GM23338 (cell line): ENCODE results near the gene UFSP1. TPM values are rescaled to one million over a fixed set of nuclear protein-coding genes. Genes with fewer than 3 reads are reported as not detected.

ENCODE experiments used
- ATAC-seq: fragments of 200-7000 bp; cut with Tn5 transposase; 3 replicates; pipeline ENCODE4 v1.9.1; 2020
- DNase-seq: peaks from one replicate; pipeline ENCODE4 v3.0.0-alpha.2; 2015; ENCODE audit warnings: low spot score
- H2AFZ ChIP-seq: fragments of 200-600 bp; sonication (generic); 2 replicates; pipeline ENCODE4 v1.8.0; 2016; ENCODE audit warnings: antibody characterized with exemption, mild to moderate bottlenecking, moderate library complexity
- H3F3A ChIP-seq: fragments of 200-600 bp; sonication (generic); replicated peaks from 2 replicates; pipeline ENCODE4 v1.8.0; 2017; ENCODE audit warnings: antibody characterized with exemption, mixed run types, low read depth
- H3K27ac ChIP-seq: fragments of 200-600 bp; sonication (generic); 2 replicates; pipeline ENCODE4 v1.6.1; 2016; ENCODE audit warnings: low read depth
- H3K27me3 ChIP-seq: fragments of 200-600 bp; sonication (generic); 2 replicates; pipeline ENCODE4 v1.8.0; 2016; ENCODE audit warnings: mild to moderate bottlenecking, mixed run types, moderate library complexity; ENCODE audit not compliant: insufficient read depth
- H3K36me3 ChIP-seq: fragments of 200-600 bp; sonication (generic); 2 replicates; pipeline ENCODE4 v1.8.0; 2016; ENCODE audit warnings: mild to moderate bottlenecking; ENCODE audit not compliant: insufficient read depth
- H3K4me1 ChIP-seq: fragments of 200-600 bp; sonication (generic); 2 replicates; pipeline ENCODE4 v1.8.0; 2016; ENCODE audit warnings: mild to moderate bottlenecking, moderate library complexity; ENCODE audit not compliant: insufficient read depth
- H3K4me2 ChIP-seq: fragments of 200-600 bp; sonication (generic); 2 replicates; pipeline ENCODE4 v1.7.1; 2017; ENCODE audit warnings: mixed run types
- H3K4me3 ChIP-seq: fragments of 200-600 bp; sonication (generic); 2 replicates; pipeline ENCODE4 v1.6.1; 2016; ENCODE audit warnings: mixed run types
- H3K79me2 ChIP-seq: fragments of 200-600 bp; sonication (generic); replicated peaks from 2 replicates; pipeline ENCODE4 v1.8.0; 2017; ENCODE audit warnings: mild to moderate bottlenecking; ENCODE audit not compliant: insufficient read depth
- H3K9me2 ChIP-seq: fragments of 200-600 bp; sonication (generic); 2 replicates; pipeline ENCODE4 v1.8.0; 2017; ENCODE audit not compliant: insufficient read depth
- H4K20me1 ChIP-seq: fragments of 200-600 bp; sonication (generic); replicated peaks from 2 replicates; pipeline ENCODE4 v1.8.0; 2017; ENCODE audit warnings: mild to moderate bottlenecking; ENCODE audit not compliant: insufficient read depth
- H3K27ac Mint-ChIP-seq: 2 replicates; pipeline ENCODE4 v1.8.0; 2020; ENCODE audit warnings: inconsistent platforms, mild to moderate bottlenecking, moderate library complexity, mixed read lengths
- H3K27me3 Mint-ChIP-seq: 3 replicates; pipeline ENCODE4 v1.8.0; 2022; ENCODE audit warnings: low read depth, mild to moderate bottlenecking, moderate library complexity, mixed read lengths, inconsistent platforms; ENCODE audit not compliant: insufficient read depth, poor library complexity
- H3K36me3 Mint-ChIP-seq: 3 replicates; pipeline ENCODE4 v1.8.0; 2021; ENCODE audit warnings: low read depth, mild to moderate bottlenecking, inconsistent platforms, moderate library complexity, mixed read lengths
- H3K4me1 Mint-ChIP-seq: 3 replicates; pipeline ENCODE4 v1.8.0; 2020; ENCODE audit warnings: mild to moderate bottlenecking, inconsistent platforms, mixed read lengths
- H3K4me3 Mint-ChIP-seq: 3 replicates; pipeline ENCODE4 v1.8.0; 2021; ENCODE audit warnings: moderate library complexity, mild to moderate bottlenecking, inconsistent platforms, mixed read lengths
- H3K9me3 Mint-ChIP-seq: 3 replicates; pipeline ENCODE4 v1.8.0; 2020; ENCODE audit warnings: moderate library complexity, mild to moderate bottlenecking, inconsistent platforms, mixed read lengths
- CREB1 ChIP-seq: fragments of 250-450 bp; sonication (Bioruptor Pico); IDR thresholded peaks from 2 replicates; pipeline ENCODE4 v1.5.0; 2020; ENCODE audit warnings: low read depth, mild to moderate bottlenecking, moderate library complexity
- ETS1 ChIP-seq: IDR thresholded peaks from 2 replicates; pipeline ENCODE4 v1.6.1; 2016; ENCODE audit warnings: antibody characterized with exemption
- EZH2 ChIP-seq: fragments of 200-600 bp; sonication (generic); IDR thresholded peaks from one replicate; pipeline ENCODE4 v1.8.0; 2017; ENCODE audit warnings: antibody characterized with exemption, mild to moderate bottlenecking, low read depth; ENCODE audit not compliant: unreplicated experiment
- JUNB ChIP-seq: IDR thresholded peaks from one replicate; pipeline ENCODE4 v1.6.1; 2016; ENCODE audit warnings: antibody characterized with exemption; ENCODE audit not compliant: unreplicated experiment
- NANOG ChIP-seq: IDR thresholded peaks from 2 replicates; pipeline ENCODE4 v1.6.1; 2016; ENCODE audit warnings: antibody characterized with exemption, borderline replicate concordance
- POLR2AphosphoS5 ChIP-seq: IDR thresholded peaks from 2 replicates; pipeline ENCODE4 v1.6.1; 2016; ENCODE audit warnings: antibody characterized with exemption, low read depth
- STAT1 ChIP-seq: IDR thresholded peaks from one replicate; pipeline ENCODE4 v1.6.1; 2016; ENCODE audit warnings: antibody characterized with exemption; ENCODE audit not compliant: unreplicated experiment
- ZNF114 ChIP-seq: fragments of 250-450 bp; sonication (Bioruptor Pico); IDR thresholded peaks from 2 replicates; pipeline ENCODE4 v1.5.0; 2020; ENCODE audit warnings: mild to moderate bottlenecking, moderate library complexity
- ZNF331 ChIP-seq: fragments of 250-450 bp; sonication (Bioruptor Pico); IDR thresholded peaks from 2 replicates; pipeline ENCODE4 v1.5.0; 2020; ENCODE audit warnings: low read depth, mild to moderate bottlenecking, moderate library complexity
- ZNF462 ChIP-seq: fragments of 250-450 bp; sonication (Bioruptor Pico); IDR thresholded peaks from 2 replicates; pipeline ENCODE4 v1.5.0; 2020; ENCODE audit warnings: mild to moderate bottlenecking, moderate library complexity
- polyA plus RNA-seq: library from polyadenylated mRNA; unstranded; fragments of >200 nt; fragmentation: Nextera tagmentation; extraction: Ambion mirVana; gene quantifications from 2 replicates; pipeline ENCODE4 v1.2.1, GENCODE V29; 2016
- total RNA-seq: library from RNA; depleted of rRNA; stranded (reverse); fragments of >200 nt; shearing (Covaris generic); gene quantifications from 2 replicates; pipeline ENCODE4 v1.2.3, GENCODE V29; 2014
- TF ChIP-seq, protein P1 (sequence below): IDR thresholded peaks from one replicate; pipeline ENCODE4 v1.6.1; 2018; ENCODE audit warnings: antibody characterized with exemption; ENCODE audit not compliant: unreplicated experiment
- TF ChIP-seq, protein P2 (sequence below), 2 experiments: fragments of 200-600 bp in 1 of 2; sonication (generic) in 1 of 2; conservative IDR thresholded peaks; 2 replicates each; pipeline versions ENCODE4 v1.5.1 to v1.6.1; 2016 to 2017; ENCODE audit warnings: antibody characterized with exemption in 2 of 2, low read depth in 2 of 2, mild to moderate bottlenecking in 2 of 2, moderate library complexity in 1 of 2

Gene UFSP1
- total and polyA plus RNA-seq, 2 experiments from 2014 or later, result 2.0 to 11.8 TPM

- ATAC-seq, result no peak
- Histone ChIP-seq H3K9me2 (no peaks in the 10 kb centered on the region), H3K36me3 (no peaks in the 10 kb centered on the region), H3K4me3 (no peak overlapping the region), H3K4me1 (peaks cover 3% of the 10 kb centered on the region; the same call in 1 of the 2 replicates), H2AFZ (no peak overlapping the region), H3F3A (peaks cover 4% of the 10 kb centered on the region; the same call in 1 of the 2 replicates), H3K79me2 (no peaks in the 10 kb centered on the region), H3K27ac (no peak overlapping the region), H3K27me3 (peaks cover 16% of the 10 kb centered on the region), H4K20me1 (no peaks in the 10 kb centered on the region; the same call in 1 of the 2 replicates), H3K4me2 (no peak overlapping the region)
- TF ChIP-seq ZNF114 (CRISPR knock-in tag) (no peak), CREB1 (no peak), ZNF462 (no peak), ETS1 (no peak), JUNB (no peak), NANOG (no peak), EZH2 (no peak), STAT1 (no peak), ZNF331 (CRISPR knock-in tag) (no peak), POLR2AphosphoS5 (no peak)
- TF ChIP-seq, protein P1, sequence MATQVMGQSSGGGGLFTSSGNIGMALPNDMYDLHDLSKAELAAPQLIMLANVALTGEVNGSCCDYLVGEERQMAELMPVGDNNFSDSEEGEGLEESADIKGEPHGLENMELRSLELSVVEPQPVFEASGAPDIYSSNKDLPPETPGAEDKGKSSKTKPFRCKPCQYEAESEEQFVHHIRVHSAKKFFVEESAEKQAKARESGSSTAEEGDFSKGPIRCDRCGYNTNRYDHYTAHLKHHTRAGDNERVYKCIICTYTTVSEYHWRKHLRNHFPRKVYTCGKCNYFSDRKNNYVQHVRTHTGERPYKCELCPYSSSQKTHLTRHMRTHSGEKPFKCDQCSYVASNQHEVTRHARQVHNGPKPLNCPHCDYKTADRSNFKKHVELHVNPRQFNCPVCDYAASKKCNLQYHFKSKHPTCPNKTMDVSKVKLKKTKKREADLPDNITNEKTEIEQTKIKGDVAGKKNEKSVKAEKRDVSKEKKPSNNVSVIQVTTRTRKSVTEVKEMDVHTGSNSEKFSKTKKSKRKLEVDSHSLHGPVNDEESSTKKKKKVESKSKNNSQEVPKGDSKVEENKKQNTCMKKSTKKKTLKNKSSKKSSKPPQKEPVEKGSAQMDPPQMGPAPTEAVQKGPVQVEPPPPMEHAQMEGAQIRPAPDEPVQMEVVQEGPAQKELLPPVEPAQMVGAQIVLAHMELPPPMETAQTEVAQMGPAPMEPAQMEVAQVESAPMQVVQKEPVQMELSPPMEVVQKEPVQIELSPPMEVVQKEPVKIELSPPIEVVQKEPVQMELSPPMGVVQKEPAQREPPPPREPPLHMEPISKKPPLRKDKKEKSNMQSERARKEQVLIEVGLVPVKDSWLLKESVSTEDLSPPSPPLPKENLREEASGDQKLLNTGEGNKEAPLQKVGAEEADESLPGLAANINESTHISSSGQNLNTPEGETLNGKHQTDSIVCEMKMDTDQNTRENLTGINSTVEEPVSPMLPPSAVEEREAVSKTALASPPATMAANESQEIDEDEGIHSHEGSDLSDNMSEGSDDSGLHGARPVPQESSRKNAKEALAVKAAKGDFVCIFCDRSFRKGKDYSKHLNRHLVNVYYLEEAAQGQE, result no peak
- TF ChIP-seq, protein P2, sequence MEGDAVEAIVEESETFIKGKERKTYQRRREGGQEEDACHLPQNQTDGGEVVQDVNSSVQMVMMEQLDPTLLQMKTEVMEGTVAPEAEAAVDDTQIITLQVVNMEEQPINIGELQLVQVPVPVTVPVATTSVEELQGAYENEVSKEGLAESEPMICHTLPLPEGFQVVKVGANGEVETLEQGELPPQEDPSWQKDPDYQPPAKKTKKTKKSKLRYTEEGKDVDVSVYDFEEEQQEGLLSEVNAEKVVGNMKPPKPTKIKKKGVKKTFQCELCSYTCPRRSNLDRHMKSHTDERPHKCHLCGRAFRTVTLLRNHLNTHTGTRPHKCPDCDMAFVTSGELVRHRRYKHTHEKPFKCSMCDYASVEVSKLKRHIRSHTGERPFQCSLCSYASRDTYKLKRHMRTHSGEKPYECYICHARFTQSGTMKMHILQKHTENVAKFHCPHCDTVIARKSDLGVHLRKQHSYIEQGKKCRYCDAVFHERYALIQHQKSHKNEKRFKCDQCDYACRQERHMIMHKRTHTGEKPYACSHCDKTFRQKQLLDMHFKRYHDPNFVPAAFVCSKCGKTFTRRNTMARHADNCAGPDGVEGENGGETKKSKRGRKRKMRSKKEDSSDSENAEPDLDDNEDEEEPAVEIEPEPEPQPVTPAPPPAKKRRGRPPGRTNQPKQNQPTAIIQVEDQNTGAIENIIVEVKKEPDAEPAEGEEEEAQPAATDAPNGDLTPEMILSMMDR (conservative IDR thresholded peaks at IDR 0.05; ENCODE audit: low read depth in 2 of 2), result no peak
- Mint-ChIP-seq H3K4me3 (no peak overlapping the region), H3K27ac (no peak overlapping the region), H3K27me3 (peaks cover 16% of the 10 kb centered on the region), H3K4me1 (peaks cover 5% of the 10 kb centered on the region), H3K9me3 (peaks cover 6% of the 10 kb centered on the region; the same call in 1 of the 3 replicates), H3K36me3 (no peaks in the 10 kb centered on the region; the same call in 2 of the 3 replicates)
- no peak for DNase-seq
Observed at GRCh38 chr7:100900978-100901377, 11.5 kb upstream of the UFSP1 start.
